GM18505 (cell line): Measurements from ENCODE around the gene MAK.

Source experiments
- ATAC-seq: cut with Tn5 transposase; IDR thresholded peaks from one replicate; pipeline ENCODE4 v1.9.1; 2021; ENCODE audit not compliant: unreplicated experiment
- POLR2A ChIP-seq: IDR thresholded peaks from 4 replicates; pipeline ENCODE4 v1.6.1; 2011; ENCODE audit warnings: borderline replicate concordance; ENCODE audit not compliant: insufficient read depth, insufficient read length; ENCODE audit errors: extremely low read depth

The MAK gene

GRCh38 chr6:10719296-10719963 is 118.9 kb downstream of the MAK start:
- TF ChIP-seq POLR2A: no peak
- no peak for ATAC-seq

DNA sequence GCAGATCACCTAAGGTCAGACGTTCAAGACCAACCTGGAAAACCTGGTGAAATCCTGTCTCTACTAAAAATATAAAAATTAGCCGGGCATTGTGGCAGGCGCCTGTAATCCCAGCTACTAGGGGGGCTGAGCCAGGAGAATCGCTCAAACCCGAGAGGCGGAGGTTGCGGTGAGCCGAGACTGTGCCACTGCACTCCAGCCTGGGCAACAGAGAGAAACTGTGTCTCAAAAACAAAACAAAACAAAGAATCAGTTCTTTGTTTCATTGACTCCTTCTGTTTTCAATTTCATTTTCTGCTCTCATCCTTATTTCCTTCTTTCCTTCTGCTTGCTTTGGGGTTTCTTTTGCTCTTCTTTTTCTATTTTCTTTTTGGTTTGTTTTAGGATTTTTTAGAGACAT is 124.4 kb downstream of the MAK start:
- no peak for ATAC-seq

More for the DNA sequence above, 124.4 kb downstream of the MAK start:
- TF ChIP-seq POLR2A: no peak
